Hematopoietic multipotent progenitor cell treated with erythropoietin and hydrocortisone succinate and interleukin-3 and kit ligand, for 17 days (in vitro differentiated cells): ENCODE data around the gene CDK7.
A peak's percentile ranks its signal among the peaks of the same experiment; 100 is the strongest.
"Not testable (repeated sequence)": the region's sequence is repeated elsewhere in the genome, so short reads cannot be mapped to it uniquely, and the experiment has no call there.

Source experiments
- DNase-seq: peaks from one replicate; pipeline ENCODE4 v3.0.0-alpha.2; 2015; ENCODE audit warnings: low spot score

The CDK7 gene

DNA sequence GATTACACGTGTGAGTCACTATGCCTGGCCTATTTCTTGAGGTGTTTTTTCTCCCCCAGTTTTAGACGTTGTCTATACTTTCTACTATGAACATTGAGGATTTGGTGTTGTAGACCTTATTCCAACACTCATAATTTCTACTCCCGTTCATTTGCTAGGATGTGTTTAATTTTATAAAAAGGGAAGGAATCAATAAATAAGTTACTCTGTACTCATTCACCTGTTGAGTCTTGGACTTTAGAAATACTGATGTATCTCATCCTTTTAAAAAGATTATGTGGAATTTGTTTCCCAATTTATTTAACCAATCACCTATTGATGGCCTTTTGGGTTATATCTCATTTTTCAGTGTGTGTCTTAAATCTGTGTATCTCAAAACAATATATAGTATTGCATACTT is 3.2 kb downstream of the CDK7 start:
- DNase-seq, result no peak

DNA sequence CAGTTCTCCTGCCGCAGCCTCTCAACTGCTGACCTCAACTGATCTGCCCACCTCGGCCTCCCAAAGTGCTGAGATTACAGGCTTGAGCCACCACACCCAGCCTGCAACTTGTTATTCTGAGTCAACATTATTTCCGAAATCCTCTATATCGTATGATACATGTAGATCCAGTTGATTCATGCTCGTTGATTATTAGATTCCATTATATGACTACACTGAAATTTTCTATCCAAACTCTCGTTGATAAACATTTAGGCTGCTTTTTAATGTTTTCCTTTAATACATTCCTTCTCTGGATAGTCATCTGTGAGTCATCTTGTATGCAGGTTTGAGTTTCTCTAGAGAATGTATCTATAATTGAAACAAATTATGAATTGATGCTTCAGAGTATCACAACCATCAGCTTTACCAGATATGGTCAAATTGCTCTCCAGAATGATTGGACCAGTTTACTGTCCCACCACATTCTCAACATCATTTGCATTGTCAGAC is 4.1 kb downstream of the CDK7 start:
- no peak for DNase-seq

DNA sequence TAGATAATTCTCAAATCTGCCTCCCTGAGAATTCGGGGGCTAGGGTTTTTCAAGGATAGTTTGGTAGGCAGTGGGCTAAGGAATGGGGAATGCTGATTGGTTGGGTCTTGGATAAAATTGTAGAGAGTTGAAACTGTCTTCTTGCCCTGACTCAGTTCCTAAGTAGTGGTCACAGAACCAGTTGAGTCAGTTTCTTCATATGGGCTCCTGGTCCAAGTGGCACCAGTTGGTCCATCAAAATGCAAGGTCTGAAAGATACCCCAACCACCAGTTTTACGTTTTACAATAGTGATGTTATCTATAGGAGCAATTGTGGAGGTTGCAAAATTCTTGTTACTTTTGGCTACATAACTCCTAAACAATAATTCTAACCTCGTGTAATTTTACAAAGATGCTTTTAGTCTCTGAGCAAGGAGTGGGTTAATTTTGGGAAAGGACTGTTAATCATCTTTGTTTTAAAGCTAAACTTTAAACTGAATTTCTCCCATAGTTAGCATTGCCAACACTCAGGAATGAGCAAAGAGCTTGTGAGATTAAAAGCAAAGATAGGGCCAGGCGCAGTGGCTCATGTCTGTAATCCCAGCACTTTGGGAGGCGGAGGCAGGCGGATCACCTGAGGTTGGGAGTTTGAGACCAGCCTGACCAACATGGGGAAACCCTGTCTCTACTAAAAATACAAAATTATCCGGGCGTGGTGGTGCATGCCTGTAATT is 7.7 kb downstream of the CDK7 start:
- DNase-seq, result no peak

DNA sequence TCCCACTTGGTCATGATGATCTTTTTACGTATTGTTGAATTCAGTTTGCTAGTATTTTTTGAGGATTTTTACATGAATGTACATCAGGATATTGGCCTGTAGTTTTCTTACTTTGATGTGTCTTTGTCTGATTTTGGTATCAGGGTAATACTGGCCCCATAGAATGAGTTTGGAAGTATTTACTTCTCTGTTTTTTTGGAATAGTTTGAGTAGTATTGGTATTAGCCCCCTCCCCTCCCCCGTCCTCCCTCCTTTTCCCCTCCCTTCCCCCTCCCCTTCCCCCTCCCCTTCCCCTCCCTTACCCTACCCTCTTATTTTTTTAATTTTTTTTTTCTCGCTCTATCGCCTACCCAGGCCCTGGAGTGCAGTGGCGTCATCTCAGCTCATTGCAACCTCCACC is 10.3 kb downstream of the CDK7 start:
- DNase-seq, result no peak

DNA sequence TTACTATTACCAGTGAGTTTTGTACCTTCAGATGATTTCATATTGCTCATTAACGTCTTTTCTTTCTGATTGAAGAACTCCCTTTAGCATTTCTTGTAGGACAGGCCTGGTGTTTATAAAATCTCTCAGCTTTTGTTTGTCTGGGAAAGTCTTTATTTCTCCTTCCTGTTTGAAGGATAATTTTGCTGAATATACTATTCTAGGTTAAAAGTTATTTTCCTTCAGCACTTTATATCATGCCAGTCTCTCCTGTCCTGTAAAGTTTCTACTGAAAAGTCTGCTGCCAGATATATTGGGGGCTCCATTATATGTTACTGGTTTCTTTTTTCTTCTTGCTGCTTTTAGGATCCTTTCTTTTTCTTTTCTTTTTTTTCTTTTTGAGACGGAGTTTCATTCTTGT is 13.3 kb downstream of the CDK7 start:
- DNase-seq, result no peak

DNA sequence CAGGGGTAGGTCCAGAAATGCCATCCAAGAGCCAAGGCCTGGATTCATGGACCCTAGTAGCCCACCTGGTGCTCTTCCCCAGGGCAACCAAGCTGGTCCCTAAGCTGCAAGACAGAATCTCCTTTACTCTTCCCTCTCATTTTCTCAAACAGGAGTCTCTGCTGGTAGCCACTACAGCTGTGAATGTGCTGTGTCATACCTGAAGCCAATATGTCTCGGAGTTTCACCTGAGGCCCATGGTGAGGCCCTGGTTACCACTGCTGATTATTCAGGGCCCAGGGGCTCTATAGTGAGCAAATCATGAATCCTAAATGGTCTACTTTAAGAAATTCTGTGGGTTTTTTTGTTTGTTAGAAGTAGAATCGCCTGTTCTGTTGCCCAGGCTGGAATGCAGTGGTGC is 15.9 kb downstream of the CDK7 start:
- DNase-seq, result no peak

DNA sequence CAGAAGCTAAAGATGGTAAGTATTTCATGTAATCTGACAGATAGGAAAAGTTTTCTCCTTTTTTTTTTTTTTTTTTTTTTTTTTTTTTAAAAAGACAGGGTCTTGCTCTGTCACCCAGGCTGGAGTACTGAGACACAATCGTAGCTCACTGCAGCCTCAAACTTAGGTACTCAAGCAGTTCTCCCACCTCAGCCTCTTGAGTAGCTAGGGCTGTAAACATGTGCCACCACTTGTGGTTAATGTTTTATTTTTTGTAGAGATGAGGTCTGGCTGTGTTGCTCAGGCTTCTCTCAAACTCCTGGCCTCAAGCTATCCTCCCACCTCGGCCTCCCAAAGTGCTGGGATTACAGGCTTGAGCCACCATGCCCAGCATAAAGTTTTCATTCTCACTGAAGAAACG is 17.8 kb downstream of the CDK7 start:
- no peak for DNase-seq

DNA sequence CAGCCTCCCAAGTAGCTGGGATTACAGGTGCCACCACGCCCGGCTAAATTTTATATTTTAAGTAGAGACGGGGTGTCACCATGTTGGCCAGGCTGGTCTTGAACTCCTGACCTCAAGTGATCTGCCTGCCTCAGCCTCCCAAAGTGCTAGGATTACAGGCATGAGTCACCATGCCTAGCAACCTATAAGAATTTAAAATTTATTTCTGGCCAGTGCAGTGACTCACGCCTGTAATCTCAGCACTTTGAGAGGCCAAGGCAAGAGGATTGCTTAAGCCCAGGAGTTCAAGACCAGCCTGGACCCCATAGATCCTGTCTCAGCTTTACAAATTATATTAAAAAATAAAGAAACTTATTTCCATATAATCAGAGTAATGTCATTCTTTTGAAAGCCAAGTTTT is 21.3 kb downstream of the CDK7 start:
- DNase-seq, result not testable (repeated sequence)

DNA sequence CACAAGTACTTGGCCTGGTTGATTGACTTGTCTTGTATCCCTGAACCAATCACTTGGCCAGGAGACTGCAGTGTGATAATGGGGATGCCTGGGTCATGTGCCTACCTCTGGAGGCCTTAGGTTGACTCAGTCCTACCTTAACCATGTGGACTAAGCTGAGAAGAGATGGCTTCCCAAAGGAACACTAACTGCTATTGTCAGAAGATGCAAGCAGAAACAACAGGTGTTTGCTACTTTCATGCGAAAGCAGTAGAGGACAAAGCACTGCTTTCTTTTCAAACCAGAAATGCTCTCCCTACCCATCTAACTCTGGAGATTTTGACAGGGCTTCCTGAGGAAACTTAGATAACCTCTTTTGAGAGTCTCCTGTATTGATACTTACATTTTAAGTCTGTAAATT is 22.9 kb downstream of the CDK7 start:
- DNase-seq, result no peak

DNA sequence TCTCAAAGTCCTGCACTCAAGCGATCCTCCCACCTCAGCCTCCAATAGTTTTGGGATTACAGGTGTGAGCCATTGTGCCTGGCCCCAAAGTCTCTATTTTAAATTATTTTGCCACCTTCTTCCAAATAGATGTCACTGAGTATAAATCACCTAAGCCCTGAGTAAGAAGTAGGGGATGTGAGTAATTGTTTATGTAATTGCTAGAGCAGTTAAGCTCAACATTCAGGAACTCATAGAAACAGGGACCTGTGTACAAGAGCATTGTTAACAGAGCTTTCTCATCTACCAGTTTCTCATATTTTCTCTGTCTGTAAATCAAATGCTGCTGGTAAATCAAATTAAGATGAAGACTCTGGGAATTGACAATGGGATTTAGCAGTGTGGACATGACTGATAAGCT is 26.3 kb downstream of the CDK7 start:
- DNase-seq, result no peak

DNA sequence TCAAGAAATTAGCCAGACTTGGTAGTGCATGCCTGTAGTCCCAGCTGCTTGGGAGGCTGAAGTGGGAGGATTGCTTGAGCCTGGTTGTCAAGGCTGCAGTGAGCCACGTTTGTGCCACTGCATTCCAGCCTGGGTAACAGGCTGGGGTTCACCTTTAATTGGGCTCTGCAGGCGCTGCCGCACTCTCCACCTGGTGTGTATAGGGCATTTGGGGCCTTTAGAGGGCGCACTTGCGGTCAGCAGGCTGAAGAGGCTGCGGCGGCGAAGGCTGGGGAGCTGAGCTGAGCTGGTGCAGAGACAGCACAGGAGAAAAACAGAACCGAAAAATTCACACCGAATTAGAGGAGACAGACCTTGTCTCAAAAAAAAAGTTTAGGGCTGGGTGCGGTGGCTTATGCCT is 31.2 kb downstream of the CDK7 start:
- DNase-seq, result peak; percentile 23

DNA sequence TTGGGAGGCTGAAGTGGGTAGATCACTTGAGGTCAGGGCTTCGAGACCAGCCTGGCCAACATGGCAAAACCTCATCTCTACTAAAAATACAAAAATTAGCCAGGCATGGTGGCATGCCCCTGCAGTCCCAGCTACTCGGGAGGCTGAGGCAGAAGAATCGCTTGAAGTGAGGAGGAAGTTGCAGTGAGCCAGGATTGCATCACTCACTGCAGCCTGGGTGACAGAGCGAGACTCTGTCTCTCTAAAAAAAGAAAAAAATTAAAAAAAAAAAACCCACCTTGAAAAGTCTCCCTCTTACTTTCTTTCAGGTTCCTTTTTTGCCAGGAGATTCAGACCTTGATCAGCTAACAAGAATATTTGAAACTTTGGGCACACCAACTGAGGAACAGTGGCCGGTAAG is 34.2 kb downstream of the CDK7 start:
- DNase-seq, result no peak

DNA sequence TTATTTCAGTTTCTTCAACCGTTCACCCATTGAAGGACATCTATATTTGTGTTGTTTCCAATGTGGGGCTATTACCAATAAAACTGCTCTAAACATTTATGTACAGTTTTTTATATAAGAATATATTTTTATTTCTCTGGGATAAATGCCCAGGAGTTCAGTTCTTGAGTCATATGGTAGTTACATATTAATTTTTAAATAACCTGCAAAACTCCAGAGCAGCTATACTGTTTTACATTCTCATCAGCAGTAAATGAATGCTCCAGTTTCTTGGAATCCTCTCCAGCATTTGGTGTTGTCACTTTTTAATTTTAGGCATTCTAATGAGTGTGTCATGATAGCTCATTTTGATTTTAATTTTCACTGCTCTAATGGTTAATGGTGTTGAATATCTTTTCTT is 36.2 kb downstream of the CDK7 start:
- no peak for DNase-seq

DNA sequence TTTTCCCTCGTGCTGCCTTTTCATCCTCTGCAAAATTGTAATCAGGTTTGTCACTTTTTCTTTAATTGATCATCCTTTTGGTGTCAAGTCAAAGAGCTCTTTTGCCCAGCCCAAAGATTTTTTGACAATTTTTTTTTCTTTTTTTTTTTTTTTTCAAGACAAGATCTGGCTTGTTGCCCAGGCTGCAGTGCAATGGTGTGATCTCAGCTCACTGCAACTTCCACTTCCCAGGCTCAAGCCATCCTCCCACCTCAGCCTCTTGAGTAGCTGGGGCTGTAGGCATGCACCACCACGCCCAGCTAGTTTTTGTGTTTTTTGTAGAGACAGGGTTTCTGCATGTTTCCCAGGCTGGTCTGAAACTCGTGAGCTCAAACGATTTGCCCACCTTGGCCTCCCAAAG is 36.7 kb downstream of the CDK7 start:
- no peak for DNase-seq

DNA sequence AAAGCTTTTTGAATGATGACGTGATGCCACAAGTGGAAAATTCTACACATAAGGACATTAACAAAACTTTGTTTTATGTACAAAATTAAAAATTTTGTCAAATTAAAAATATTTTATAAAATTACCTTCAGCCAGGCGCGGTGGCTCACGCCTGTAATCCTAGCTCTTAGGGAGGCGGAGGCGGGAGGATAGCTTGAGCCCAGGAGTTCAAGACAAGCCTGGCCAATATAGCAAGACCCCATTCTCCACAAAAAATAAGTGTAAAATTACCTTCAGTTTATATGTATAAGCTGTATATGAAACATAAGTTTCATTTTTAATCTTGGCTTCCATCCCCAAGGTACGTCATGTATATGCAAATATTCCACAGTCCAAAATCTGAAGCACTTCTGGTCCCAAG is 40.9 kb downstream of the CDK7 start:
- no peak for DNase-seq

DNA sequence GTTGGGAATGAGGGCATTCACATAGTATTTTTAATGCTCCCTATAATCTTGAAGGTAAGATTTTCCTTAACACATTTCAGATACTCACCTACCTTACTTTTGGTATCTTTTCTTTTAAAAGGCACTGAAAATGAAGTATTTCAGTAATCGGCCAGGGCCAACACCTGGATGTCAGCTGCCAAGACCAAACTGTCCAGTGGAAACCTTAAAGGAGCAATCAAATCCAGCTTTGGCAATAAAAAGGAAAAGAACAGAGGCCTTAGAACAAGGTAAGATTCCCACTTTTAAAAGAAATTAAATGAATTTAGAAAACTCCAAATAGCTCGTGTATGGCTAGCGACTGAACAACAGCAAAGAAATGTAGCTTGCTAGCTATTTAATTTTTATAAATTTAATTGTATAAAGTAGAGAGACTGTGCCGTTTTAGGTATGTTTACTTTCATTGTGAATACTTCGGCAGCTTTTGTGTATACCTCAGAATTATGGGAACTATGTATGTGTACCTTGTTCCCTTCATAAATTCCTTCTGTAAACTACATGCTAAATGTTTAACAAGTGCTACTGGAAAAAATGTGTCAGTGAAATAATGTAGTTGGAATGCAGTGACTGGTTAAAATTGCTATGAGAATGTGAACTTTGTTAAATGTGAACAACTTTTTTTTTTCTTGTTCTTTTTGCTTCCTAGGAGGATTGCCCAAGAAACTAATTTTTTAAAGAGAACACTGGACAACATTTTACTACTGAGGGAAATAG is 41.9 kb downstream of the CDK7 start:
- no peak for DNase-seq

DNA sequence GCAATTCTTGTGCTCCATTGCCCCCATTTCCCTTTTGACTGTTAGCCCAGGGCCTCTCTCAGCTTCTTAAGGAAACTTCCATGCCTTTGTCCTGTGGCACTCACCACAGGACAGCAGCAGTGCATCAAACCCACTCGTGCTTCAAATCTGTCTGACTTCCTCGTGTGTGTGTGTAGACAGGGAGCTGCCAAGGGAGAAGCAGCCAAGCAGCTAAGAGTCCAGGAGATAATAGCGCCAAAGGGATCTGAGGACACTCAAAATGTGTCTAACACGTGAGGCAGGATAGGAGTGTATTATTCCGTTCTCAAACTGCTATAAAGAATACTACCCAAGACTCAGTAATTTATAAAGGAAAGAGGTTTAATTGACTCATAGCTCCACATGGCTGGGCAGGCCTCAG is 44.8 kb downstream of the CDK7 start:
- DNase-seq, result no peak

DNA sequence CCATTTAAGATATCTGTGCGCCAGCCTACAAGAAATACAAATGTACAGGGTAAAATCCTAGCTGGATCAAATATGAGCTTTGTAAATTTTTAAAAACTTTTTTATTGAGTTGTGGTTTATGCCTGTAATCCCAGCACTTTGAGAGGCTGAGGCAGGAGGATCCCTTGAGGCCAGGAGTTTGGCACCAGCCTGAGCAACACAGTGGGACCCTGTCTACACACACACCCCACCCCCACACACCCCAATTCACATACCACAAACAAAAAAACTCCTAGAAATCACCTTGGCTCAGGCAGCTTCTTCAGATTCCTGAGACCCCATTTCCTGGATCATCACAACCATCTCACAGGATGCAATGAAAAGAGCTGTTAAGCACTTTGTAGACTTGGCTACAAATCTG is 46.4 kb downstream of the CDK7 start:
- DNase-seq, result no peak

DNA sequence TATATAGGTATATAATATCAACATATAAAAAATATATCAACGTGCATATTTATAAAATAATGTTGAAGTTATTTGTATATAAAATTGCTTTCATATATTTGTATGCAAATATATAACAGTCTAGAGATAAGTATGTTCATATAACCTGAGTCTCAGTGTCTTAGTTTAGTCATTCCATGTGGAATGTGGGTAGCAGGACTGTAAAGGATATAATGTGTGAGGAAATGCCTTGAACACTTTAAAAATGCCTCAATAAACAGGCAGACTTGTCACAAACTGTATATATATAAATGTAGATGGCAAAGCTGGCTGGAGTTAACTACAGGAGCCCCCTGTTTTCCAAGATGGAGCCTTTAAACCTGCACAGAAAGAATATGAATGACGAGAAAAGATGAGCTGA is 49.5 kb downstream of the CDK7 start:
- DNase-seq, result no peak

DNA sequence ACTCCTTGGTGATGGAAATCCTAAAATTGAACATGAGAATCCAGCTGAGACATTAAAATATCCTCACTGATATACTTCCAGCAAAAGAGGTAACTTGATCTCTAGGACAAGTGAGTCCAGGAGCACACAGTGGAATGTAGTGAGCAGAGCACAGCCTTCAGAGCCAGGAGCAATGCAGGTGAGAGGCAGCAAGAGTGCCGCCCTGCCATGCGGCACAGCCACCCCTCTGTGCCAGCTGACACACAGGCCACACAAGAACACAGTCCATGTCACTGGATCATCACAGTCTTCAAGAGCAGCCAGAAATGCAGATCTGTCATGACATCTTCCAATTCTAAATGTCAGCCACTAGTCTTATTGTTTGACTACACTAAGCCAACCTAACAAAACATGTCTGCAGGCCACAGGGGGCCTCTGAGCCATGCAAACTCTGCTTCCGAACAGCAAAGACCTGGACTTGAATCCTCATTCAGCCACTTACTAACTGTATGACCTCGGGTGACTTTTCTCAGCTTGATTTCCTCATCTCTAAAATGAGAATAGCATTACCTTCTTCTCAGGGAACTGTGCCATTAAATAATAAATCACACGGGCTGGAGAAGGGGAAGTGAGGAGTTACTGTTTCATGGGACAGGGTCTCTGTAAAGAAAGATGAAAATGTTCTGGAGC is 50.9 kb downstream of the CDK7 start:
- no peak for DNase-seq

DNA sequence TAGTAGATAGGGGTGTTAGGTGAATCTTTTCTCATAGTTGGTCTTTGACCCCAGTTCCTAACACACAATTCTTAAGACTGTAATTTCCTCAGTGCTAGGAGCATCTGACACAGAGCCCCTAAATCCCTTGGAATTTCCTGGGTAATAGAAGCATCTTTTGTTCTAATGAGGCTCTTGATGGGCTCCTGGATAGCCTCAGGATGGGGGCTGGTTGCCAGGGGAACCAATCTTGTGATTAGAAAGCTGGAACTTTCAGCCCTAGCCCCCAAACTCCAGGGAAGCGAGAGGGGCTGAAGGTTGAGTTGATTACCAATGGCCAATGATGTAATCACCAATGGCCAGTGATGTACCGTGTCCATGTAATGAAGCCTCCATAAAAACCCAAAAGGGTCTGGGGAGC is 53.4 kb downstream of the CDK7 start:
- no peak for DNase-seq

DNA sequence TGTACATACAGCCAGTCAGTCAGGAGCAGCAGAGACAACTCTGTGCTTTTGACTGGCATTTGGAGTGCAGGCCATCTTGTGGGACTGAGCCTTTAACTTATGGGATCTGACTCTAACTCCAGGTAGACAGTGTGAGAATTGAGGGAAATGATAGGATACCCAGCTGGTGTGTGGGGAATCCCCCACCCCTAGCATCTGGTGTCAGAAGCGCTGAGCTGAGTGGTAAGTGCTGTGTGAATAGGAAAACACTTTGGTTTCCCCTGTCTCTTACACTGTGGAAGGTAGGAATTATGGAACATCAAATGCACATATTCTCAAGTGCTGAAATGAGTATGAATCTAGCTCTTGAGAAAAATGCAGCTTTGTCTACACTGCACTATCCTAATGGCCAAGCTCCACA is 54.0 kb downstream of the CDK7 start:
- no peak for DNase-seq

DNA sequence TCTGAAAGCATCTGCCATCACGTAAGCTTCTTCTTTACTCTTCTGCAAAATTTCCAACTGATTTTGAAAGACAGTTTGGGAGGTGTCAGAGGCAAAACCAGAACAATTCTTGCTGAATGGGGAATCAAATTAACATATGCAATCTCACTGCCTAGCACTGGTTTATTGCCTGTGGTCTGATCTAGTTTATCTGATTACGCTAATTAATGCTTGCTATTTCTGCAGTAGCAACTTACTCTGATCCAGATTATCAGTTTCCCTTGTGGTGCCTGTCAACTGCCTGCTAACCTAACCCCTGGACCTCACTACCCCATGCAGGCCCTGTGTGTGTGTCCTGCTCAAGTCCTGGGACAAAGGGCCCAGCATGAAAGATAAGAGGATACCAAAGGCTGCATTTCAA is 57.6 kb downstream of the CDK7 start:
- no peak for DNase-seq
